ENCODE data around the gene TTR.

DNA sequence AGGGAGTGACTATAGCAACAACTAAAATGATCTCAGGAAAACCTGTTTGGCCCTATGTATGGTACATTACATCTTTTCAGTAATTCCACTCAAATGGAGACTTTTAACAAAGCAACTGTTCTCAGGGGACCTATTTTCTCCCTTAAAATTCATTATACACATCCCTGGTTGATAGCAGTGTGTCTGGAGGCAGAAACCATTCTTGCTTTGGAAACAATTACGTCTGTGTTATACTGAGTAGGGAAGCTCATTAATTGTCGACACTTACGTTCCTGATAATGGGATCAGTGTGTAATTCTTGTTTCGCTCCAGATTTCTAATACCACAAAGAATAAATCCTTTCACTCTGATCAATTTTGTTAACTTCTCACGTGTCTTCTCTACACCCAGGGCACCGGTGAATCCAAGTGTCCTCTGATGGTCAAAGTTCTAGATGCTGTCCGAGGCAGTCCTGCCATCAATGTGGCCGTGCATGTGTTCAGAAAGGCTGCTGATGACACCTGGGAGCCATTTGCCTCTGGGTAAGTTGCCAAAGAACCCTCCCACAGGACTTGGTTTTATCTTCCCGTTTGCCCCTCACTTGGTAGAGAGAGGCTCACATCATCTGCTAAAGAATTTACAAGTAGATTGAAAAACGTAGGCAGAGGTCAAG lies 955 bp downstream of the TTR start:
- TF ChIP-seq, protein P1, sequence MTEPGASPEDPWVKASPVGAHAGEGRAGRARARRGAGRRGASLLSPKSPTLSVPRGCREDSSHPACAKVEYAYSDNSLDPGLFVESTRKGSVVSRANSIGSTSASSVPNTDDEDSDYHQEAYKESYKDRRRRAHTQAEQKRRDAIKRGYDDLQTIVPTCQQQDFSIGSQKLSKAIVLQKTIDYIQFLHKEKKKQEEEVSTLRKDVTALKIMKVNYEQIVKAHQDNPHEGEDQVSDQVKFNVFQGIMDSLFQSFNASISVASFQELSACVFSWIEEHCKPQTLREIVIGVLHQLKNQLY (CRISPR knock-in tag; conservative IDR thresholded peaks at IDR 0.05): no peak
- TF ChIP-seq, protein P2, sequence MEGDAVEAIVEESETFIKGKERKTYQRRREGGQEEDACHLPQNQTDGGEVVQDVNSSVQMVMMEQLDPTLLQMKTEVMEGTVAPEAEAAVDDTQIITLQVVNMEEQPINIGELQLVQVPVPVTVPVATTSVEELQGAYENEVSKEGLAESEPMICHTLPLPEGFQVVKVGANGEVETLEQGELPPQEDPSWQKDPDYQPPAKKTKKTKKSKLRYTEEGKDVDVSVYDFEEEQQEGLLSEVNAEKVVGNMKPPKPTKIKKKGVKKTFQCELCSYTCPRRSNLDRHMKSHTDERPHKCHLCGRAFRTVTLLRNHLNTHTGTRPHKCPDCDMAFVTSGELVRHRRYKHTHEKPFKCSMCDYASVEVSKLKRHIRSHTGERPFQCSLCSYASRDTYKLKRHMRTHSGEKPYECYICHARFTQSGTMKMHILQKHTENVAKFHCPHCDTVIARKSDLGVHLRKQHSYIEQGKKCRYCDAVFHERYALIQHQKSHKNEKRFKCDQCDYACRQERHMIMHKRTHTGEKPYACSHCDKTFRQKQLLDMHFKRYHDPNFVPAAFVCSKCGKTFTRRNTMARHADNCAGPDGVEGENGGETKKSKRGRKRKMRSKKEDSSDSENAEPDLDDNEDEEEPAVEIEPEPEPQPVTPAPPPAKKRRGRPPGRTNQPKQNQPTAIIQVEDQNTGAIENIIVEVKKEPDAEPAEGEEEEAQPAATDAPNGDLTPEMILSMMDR (IDR thresholded peaks at IDR 0.05 in 2 of 3, conservative IDR thresholded peaks at IDR 0.05 in 1 of 3; ENCODE audit: insufficient read depth in 2 of 3, low read depth in 1 of 3, low read length in 3 of 3): no peak
- TF ChIP-seq, protein P3, sequence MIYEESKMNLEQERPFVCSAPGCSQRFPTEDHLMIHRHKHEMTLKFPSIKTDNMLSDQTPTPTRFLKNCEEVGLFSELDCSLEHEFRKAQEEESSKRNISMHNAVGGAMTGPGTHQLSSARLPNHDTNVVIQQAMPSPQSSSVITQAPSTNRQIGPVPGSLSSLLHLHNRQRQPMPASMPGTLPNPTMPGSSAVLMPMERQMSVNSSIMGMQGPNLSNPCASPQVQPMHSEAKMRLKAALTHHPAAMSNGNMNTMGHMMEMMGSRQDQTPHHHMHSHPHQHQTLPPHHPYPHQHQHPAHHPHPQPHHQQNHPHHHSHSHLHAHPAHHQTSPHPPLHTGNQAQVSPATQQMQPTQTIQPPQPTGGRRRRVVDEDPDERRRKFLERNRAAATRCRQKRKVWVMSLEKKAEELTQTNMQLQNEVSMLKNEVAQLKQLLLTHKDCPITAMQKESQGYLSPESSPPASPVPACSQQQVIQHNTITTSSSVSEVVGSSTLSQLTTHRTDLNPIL (CRISPR knock-in tag; IDR thresholded peaks at IDR 0.05): no peak
- TF ChIP-seq ZNF224 (CRISPR knock-in tag; IDR thresholded peaks at IDR 0.05) (no peak), NFYB (IDR thresholded peaks at IDR 0.05; ENCODE audit: extremely low read depth, insufficient read length) (no peak), NR2C2 (CRISPR knock-in tag; IDR thresholded peaks at IDR 0.05) (no peak), NR2C2 (tag; IDR thresholded peaks at IDR 0.05) (no peak)
- TF ChIP-seq, protein P4, sequence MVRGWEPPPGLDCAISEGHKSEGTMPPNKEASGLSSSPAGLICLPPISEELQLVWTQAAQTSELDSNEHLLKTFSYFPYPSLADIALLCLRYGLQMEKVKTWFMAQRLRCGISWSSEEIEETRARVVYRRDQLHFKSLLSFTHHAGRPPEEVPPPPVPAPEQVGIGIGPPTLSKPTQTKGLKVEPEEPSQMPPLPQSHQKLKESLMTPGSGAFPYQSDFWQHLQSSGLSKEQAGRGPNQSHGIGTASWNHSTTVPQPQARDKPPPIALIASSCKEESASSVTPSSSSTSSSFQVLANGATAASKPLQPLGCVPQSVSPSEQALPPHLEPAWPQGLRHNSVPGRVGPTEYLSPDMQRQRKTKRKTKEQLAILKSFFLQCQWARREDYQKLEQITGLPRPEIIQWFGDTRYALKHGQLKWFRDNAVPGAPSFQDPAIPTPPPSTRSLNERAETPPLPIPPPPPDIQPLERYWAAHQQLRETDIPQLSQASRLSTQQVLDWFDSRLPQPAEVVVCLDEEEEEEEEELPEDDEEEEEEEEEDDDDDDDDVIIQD (CRISPR knock-in tag; IDR thresholded peaks at IDR 0.05): no peak
